Gastroesophageal sphincter (tissue), 3 donors: ENCODE results near the gene C22orf31.

ENCODE experiments used
- CTCF ChIP-seq, 4 experiments: fragments of 200-600 bp in 2 of 4; fragments of 450-650 bp in 2 of 4; sonication (generic) in 1 of 4; IDR thresholded peaks; one replicate each; pipeline ENCODE4 v1.5.1; 2017 to 2019; ENCODE audit warnings: antibody characterized with exemption in 4 of 4, mild to moderate bottlenecking in 2 of 4, moderate library complexity in 2 of 4
- EP300 ChIP-seq: sonication (generic); formaldehyde crosslinking; IDR thresholded peaks from one replicate; pipeline ENCODE4 v1.6.1; 2017; ENCODE audit warnings: antibody characterized with exemption, mild to moderate bottlenecking
- POLR2AphosphoS5 ChIP-seq: sonication (generic); formaldehyde crosslinking; IDR thresholded peaks from one replicate; pipeline ENCODE4 v1.6.1; 2017; ENCODE audit warnings: antibody characterized with exemption

- TF ChIP-seq CTCF (IDR thresholded peaks at IDR 0.05) (no peak), EP300 (no peak), POLR2AphosphoS5 (no peak)
These were observed 21.4 kb upstream of the C22orf31 start for GRCh38 chr22:29082826-29083545.
